Smooth muscle cell (in vitro differentiated cells): ENCODE results near the gene RERE. TPM values are rescaled to one million over a fixed set of nuclear protein-coding genes. Genes with fewer than 3 reads are reported as not detected.

Source experiments
- DNase-seq: peaks from one replicate; lab custom pipeline; 2025; ENCODE audit not compliant: unreplicated experiment; lab: John Stamatoyannopoulos, UW
- H2AFZ ChIP-seq: fragments of 200-600 bp; sonication (generic); 2 replicates; pipeline ENCODE4 v1.6.0; 2016; ENCODE audit warnings: antibody characterized with exemption, low read depth, mild to moderate bottlenecking
- H3F3A ChIP-seq: fragments of 200-600 bp; sonication (generic); 2 replicates; pipeline ENCODE4 v1.6.0; 2017; ENCODE audit warnings: antibody characterized with exemption, low read depth
- H3K27ac ChIP-seq: fragments of 200-600 bp; sonication (generic); 2 replicates; pipeline ENCODE4 v1.5.1; 2016; ENCODE audit warnings: low read depth, mild to moderate bottlenecking
- H3K27me3 ChIP-seq: fragments of 200-600 bp; sonication (generic); 2 replicates; pipeline ENCODE4 v1.6.1; 2016; ENCODE audit warnings: low read depth, mild to moderate bottlenecking
- H3K36me3 ChIP-seq: fragments of 200-600 bp; sonication (generic); 2 replicates; pipeline ENCODE4 v1.5.1; 2016; ENCODE audit warnings: low read depth
- H3K4me1 ChIP-seq: fragments of 200-600 bp; sonication (generic); 2 replicates; pipeline ENCODE4 v1.5.1; 2016; ENCODE audit warnings: low read depth
- H3K4me2 ChIP-seq: fragments of 200-600 bp; sonication (generic); 2 replicates; pipeline ENCODE4 v1.6.0; 2016; ENCODE audit warnings: mild to moderate bottlenecking
- H3K4me3 ChIP-seq: fragments of 200-600 bp; sonication (generic); 2 replicates; pipeline ENCODE4 v1.5.1; 2016; ENCODE audit warnings: mild to moderate bottlenecking
- H3K79me2 ChIP-seq: fragments of 200-600 bp; sonication (generic); 2 replicates; pipeline ENCODE4 v1.6.0; 2016; ENCODE audit warnings: low read depth, mild to moderate bottlenecking
- H3K9ac ChIP-seq: fragments of 200-600 bp; sonication (generic); 2 replicates; pipeline ENCODE4 v1.6.0; 2016; ENCODE audit warnings: low read depth
- H3K9me3 ChIP-seq: fragments of 200-600 bp; sonication (generic); replicated peaks from 2 replicates; pipeline ENCODE4 v1.5.1; 2016; ENCODE audit warnings: low read depth
- H4K20me1 ChIP-seq: fragments of 200-600 bp; sonication (generic); 2 replicates; pipeline ENCODE4 v1.6.0; 2016; ENCODE audit warnings: low read depth
- WGBS: methylation state at CpG from one replicate; pipeline ENCODE4 v1.1.7; 2016; ENCODE audit warnings: low lambda C conversion rate; 5-methylcytosine and 5-hydroxymethylcytosine counted together
- microRNA-seq: library from miRNA; unstranded; fragments of <30 nt; microRNA quantifications from one replicate; pipeline ENCODE4, GENCODE V29; 2016; ENCODE audit warnings: borderline number of aligned reads
- polyA plus RNA-seq: library from polyadenylated mRNA; unstranded; fragments of >200 nt; fragmentation: Nextera tagmentation; extraction: Ambion mirVana; gene quantifications from 2 replicates; pipeline ENCODE4 v1.2.1, GENCODE V29; 2016
- small RNA-seq: library from RNA; depleted of rRNA; stranded (forward); fragments of <200 nt; gene quantifications from one replicate; pipeline ENCODE3, GENCODE V24; 2014
- total RNA-seq: library from RNA; depleted of rRNA; stranded (reverse); fragments of >200 nt; gene quantifications from 2 replicates; pipeline ENCODE4 v1.2.3, GENCODE V29; 2014
- TF ChIP-seq, protein P1 (sequence below): fragments of 200-600 bp; sonication (generic); IDR thresholded peaks from 2 replicates; pipeline ENCODE4 v1.5.1; 2017; ENCODE audit warnings: borderline replicate concordance, mild to moderate bottlenecking, antibody characterized with exemption; ENCODE audit not compliant: insufficient read depth, poor library complexity, severe bottlenecking

RERE gene
- total and polyA plus RNA-seq, 2 experiments from 2014 or later: 45.6 to 59.2 TPM

- 83% methylated on average over 4 of the region's 4 CpGs for WGBS
- H4K20me1 ChIP-seq: no peaks in the 10 kb centered on the region
- peaks cover 6% of the 10 kb centered on the region for H3K4me1 ChIP-seq
- no peak for DNase-seq
- no peaks in the 10 kb centered on the region for H3K27me3 ChIP-seq
- H2AFZ ChIP-seq: no peak overlapping the region
- no peak overlapping the region for H3K4me2 ChIP-seq
- H3F3A ChIP-seq: peaks cover 4% of the 10 kb centered on the region
- no peak overlapping the region for H3K27ac ChIP-seq
- H3K9ac ChIP-seq: no peak overlapping the region
- H3K9me3 ChIP-seq: no peaks in the 10 kb centered on the region
- H3K36me3 ChIP-seq: no peaks in the 10 kb centered on the region
- TF ChIP-seq, protein P1, sequence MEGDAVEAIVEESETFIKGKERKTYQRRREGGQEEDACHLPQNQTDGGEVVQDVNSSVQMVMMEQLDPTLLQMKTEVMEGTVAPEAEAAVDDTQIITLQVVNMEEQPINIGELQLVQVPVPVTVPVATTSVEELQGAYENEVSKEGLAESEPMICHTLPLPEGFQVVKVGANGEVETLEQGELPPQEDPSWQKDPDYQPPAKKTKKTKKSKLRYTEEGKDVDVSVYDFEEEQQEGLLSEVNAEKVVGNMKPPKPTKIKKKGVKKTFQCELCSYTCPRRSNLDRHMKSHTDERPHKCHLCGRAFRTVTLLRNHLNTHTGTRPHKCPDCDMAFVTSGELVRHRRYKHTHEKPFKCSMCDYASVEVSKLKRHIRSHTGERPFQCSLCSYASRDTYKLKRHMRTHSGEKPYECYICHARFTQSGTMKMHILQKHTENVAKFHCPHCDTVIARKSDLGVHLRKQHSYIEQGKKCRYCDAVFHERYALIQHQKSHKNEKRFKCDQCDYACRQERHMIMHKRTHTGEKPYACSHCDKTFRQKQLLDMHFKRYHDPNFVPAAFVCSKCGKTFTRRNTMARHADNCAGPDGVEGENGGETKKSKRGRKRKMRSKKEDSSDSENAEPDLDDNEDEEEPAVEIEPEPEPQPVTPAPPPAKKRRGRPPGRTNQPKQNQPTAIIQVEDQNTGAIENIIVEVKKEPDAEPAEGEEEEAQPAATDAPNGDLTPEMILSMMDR: no peak
- H3K4me3 ChIP-seq: no peak overlapping the region
- H3K79me2 ChIP-seq: no peaks in the 10 kb centered on the region
Observed at GRCh38 chr1:8303876-8304275, 513.6 kb downstream of the RERE start.

DNA sequence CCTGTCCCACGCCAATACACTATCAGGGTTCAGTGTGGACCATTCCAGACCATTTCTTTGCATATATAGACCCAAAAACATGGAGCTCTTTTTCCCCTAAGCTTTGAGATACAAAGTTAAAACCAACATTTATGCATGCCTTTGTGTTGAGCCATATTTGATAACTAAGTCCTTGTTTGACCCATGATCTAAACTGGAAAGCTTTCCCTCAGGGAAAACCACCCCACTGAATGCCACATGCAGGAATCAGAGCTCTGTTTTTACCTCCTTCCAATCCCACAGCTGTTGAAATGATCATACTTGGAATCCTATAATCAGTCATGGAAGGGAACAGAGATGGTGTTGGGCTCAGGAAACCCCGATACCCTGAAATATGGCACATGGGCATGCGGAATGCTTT is 514.3 kb downstream of the RERE start:
- peak overlapping the region; percentile 1 for H3K27ac ChIP-seq
- H3K9me3 ChIP-seq: no peaks in the 10 kb centered on the region
- H3F3A ChIP-seq: peaks cover 4% of the 10 kb centered on the region
- no peak overlapping the region for H2AFZ ChIP-seq
- 72% methylated on average over 3 of the region's 3 CpGs for WGBS
- H3K4me1 ChIP-seq: peaks cover 6% of the 10 kb centered on the region
- H3K9ac ChIP-seq: no peak overlapping the region
- H3K4me3 ChIP-seq: no peak overlapping the region
- TF ChIP-seq, protein P1: no peak
- no peaks in the 10 kb centered on the region for H3K36me3 ChIP-seq
- no peaks in the 10 kb centered on the region for H3K27me3 ChIP-seq
- peak overlapping the region; percentile 6 for H3K4me2 ChIP-seq
- DNase-seq: no peak
- no peaks in the 10 kb centered on the region for H3K79me2 ChIP-seq
- no peaks in the 10 kb centered on the region for H4K20me1 ChIP-seq

Small RNAs within 50 kb of the gene (microRNA-seq; reads per million reads assigned to microRNA genes)
- gene MIR6728: not detected

Small RNAs within 50 kb of the gene (small RNA-seq; reads per million reads assigned to genes)
- gene MIR6728 (not detected), gene RF00019 (not detected), gene RF00599 (not detected)

Other genes starting within 250 kb of the RERE start
- gene ENO1, start 61.0 kb upstream of the RERE start, total RNA-seq: 1,276 and 1,376 TPM in 2 replicates
- gene ENO1, start 61.0 kb upstream of the RERE start, polyA plus RNA-seq: 2,156 and 2,235 TPM in 2 replicates
- gene CA6, start 128.2 kb upstream of the RERE start, total RNA-seq: not detected in 2 replicates
- not detected in 2 replicates for gene CA6, start 128.2 kb upstream of the RERE start, polyA plus RNA-seq
- not detected in 2 replicates for gene SLC2A7, start 208.8 kb upstream of the RERE start, total RNA-seq
- gene SLC2A7, start 208.8 kb upstream of the RERE start, polyA plus RNA-seq: not detected in 2 replicates